Myocyte (in vitro differentiated cells): ENCODE measurements around the gene TSC22D3. TPM values are rescaled to one million over a fixed set of nuclear protein-coding genes. Genes with fewer than 3 reads are reported as not detected.

Experiments used
- total RNA-seq: library from RNA; depleted of rRNA; stranded (reverse); fragments of >200 nt; gene quantifications from 2 replicates; pipeline ENCODE4 v1.2.3, GENCODE V29; 2014

TSC22D3 gene
- total RNA-seq, 1 donor from 2014 or later = 57.1 TPM

Other genes starting within 250 kb of the TSC22D3 start
- gene PRPS1, start 147.3 kb downstream of the TSC22D3 start, total RNA-seq = 51.6 and 58.5 TPM in 2 replicates
- not detected in 2 replicates for gene NCBP2L, start 1.9 kb upstream of the TSC22D3 start, total RNA-seq
- gene MID2, start 50.1 kb upstream of the TSC22D3 start, total RNA-seq = 5.4 and 8.5 TPM in 2 replicates
- not detected in 2 replicates for gene TEX13B, start 206.6 kb upstream of the TSC22D3 start, total RNA-seq